Natural killer cell treated with Interleukin-12 subunit alpha and Interleukin-12 subunit beta and Interleukin-15 and Interleukin-18, amount 100 ng/mL, for 72 hours (primary cell): ENCODE measurements around the gene SUSD6. TPM values are rescaled to one million over a fixed set of nuclear protein-coding genes. Genes with fewer than 3 reads are reported as not detected.
"Not testable (repeated sequence)": the region's sequence is repeated elsewhere in the genome, so short reads cannot be mapped to it uniquely, and the experiment has no call there.

ENCODE experiments used
- ATAC-seq, 2 donors: fragments of 150-1000 bp; cut with Tn5 transposase in 1 of 2; sonication (Bioruptor Pico), chemical (Tn5 transposase) in 1 of 2; 2 replicates each; pipeline ENCODE4 v1.10.0; 2021
- DNase-seq: peaks from one replicate; pipeline ENCODE4 v3.0.0; 2022; ENCODE audit warnings: low spot score
- H3K27ac Mint-ChIP-seq, 2 donors: 1 replicate in 1 of 2; 2 replicates in 1 of 2; pipeline ENCODE4 v1.8.0; 2022; ENCODE audit warnings: mixed read lengths in 2 of 2, mild to moderate bottlenecking in 1 of 2, moderate library complexity in 1 of 2
- H3K27me3 Mint-ChIP-seq, 2 donors: 1 replicate in 1 of 2; 2 replicates in 1 of 2; pipeline ENCODE4 v1.8.0; 2022; ENCODE audit warnings: mixed read lengths in 2 of 2
- H3K36me3 Mint-ChIP-seq: one replicate; pipeline ENCODE4 v1.8.0; 2022; ENCODE audit warnings: mixed read lengths
- H3K4me1 Mint-ChIP-seq, 2 donors: 1 replicate in 1 of 2; 2 replicates in 1 of 2; pipeline ENCODE4 v1.8.0; 2022; ENCODE audit warnings: low read depth in 2 of 2, mixed read lengths in 2 of 2, mild to moderate bottlenecking in 1 of 2
- H3K4me3 Mint-ChIP-seq: one replicate; pipeline ENCODE4 v1.8.0; 2022; ENCODE audit warnings: mixed read lengths
- H3K9me3 Mint-ChIP-seq: 2 replicates; pipeline ENCODE4 v1.8.0; 2022; ENCODE audit warnings: mixed read lengths
- total RNA-seq, 2 donors: library from RNA; stranded (reverse); gene quantifications; one replicate each; pipeline ENCODE4 v1.2.3, GENCODE V29; 2022

Gene SUSD6
- total RNA-seq, 2 donors from 2014 or later: 111 to 139 TPM

DNA sequence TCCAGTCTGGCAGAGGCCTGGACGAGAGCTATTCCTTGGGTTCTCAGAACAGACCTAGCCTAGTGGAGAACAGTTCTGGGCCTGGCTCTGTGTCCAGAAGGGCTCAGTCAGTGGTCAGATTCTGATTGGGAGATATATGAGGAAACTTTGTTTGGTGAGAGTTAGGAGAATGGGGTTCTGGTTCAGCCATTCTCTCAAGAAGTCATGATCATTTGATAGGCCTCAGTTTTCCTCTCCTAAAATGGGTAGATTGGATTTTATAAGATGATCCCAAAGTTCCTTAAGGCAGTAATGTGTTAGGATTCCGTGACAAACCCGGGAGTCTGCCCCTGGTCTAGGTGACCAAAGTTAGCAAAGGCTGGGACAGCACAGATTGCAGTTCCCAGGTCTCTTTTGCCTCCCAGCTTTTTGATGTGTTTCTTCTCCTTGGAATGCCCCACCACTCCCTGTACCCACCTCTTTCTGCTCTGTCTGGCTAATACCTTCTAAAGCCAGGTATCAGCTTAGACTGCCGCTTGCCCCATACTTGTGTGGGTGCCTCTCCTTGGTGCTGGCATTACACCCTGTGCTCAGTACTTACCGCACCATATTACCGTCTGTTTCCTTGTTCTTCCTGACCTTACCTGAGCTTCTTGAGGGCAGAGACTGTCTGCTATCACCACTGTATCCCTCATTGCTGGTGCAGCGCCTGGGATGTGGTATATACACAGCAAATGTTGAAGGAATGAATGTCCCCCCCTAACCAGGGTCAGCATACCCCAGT is 25.5 kb downstream of the SUSD6 start:
- H3K27ac Mint-ChIP-seq: peak overlapping the region; percentile 73 to 74
- no peaks in the 10 kb centered on the region for H3K27me3 Mint-ChIP-seq
- ATAC-seq: no peak

DNA sequence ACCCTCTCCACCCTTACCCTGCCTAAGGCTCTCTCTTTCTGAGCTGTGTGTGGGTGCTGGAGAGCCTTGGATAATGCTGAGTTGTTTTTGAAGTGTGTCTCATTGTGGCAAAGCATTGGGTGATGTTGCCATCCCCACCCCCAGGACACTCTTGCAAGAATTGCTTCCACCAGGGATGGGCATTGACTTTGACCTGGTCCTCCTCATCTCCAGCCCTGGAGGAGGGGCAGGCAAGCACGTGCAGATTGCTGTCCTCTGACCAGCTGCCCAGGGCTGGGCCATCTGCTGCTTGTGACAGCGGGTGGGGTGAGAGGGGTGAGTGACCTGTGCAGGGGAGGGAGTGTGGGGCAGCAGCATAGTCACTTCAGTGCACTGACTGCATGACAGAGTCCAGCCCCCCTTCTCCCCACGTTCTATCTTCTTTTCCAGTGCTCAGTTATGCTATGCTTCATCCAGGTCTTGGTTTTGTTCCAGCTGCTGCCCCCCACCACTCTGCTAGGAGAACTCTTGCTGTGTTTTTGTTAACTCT is 26.2 kb downstream of the SUSD6 start:
- H3K4me3 Mint-ChIP-seq: peak overlapping the region; percentile 61
- H3K27me3 Mint-ChIP-seq: no peaks in the 10 kb centered on the region
- peak overlapping the region; percentile 73 to 74 for H3K27ac Mint-ChIP-seq
- no peak for DNase-seq
- peaks cover 80 to 84% of the 10 kb centered on the region in 2 donors for H3K4me1 Mint-ChIP-seq
- peak; percentile 41 to 66 for ATAC-seq
- H3K9me3 Mint-ChIP-seq: peaks cover 12% of the 10 kb centered on the region
- peaks cover 21% of the 10 kb centered on the region for H3K36me3 Mint-ChIP-seq

More for the DNA sequence above, 25.5 kb downstream of the SUSD6 start:
- Mint-ChIP-seq H3K4me1 (peaks cover 81 to 83% of the 10 kb centered on the region in 2 donors), H3K4me3 (peak overlapping the region; percentile 73), H3K9me3 (peaks cover 7% of the 10 kb centered on the region), H3K36me3 (peaks cover 14% of the 10 kb centered on the region)
- no peak for DNase-seq

DNA sequence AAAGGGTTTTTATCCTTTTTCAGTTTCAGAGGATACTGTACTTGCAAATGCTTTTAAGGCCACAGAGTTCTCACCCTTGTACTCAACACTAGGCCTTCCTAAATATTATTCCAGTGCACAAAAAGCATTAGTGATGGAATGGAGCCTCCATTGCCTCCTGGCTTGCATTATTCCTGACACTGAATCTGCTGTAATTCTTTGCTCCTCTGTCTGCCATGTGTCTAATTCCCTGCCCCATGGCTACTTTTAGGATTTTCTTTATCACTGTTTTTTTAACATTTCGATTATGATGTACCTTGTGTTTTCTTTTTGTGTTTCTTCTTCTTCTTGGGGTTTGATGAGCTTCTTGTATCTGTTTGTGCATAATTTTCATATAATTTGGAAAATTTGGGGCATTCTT is 29.5 kb downstream of the SUSD6 start:
- peaks cover 39% of the 10 kb centered on the region for H3K36me3 Mint-ChIP-seq
- no peaks in the 10 kb centered on the region for H3K27me3 Mint-ChIP-seq
- peak overlapping the region; percentile 7 to 11 for H3K27ac Mint-ChIP-seq
- ATAC-seq (no peak), DNase-seq (no peak)
- H3K9me3 Mint-ChIP-seq: peaks cover 12% of the 10 kb centered on the region
- no peak overlapping the region for H3K4me3 Mint-ChIP-seq
- H3K4me1 Mint-ChIP-seq: peaks cover 79 to 84% of the 10 kb centered on the region in 2 donors

DNA sequence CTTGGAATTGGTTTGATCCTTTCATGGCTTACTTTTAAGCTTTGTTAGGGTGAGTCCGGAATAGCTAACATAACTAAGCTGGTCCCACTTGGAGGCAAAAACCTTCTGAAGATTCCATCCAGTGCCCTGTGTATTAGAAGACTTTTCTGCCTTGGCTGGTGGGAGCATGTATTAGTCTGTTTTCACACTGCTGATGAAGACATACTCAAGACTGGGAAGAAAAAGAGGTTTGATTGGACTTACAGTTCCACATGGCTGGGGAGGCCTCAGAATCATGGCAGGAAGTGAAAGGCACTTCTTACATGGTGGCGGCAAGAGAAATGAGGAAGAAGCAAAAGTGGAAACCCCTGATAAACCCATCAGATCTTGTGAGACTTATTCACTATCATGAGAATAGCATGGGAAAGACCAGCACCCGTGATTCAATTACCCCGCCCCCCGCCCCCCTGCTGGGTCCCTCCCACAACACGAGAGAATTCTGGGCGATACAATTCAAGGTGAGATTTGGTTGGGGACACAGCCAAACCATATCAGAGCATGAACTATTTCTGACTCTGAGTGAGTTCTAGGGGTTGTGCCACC is 30.9 kb downstream of the SUSD6 start:
- ATAC-seq: not testable (repeated sequence)
- peak overlapping the region; percentile 3 for H3K4me3 Mint-ChIP-seq

DNA sequence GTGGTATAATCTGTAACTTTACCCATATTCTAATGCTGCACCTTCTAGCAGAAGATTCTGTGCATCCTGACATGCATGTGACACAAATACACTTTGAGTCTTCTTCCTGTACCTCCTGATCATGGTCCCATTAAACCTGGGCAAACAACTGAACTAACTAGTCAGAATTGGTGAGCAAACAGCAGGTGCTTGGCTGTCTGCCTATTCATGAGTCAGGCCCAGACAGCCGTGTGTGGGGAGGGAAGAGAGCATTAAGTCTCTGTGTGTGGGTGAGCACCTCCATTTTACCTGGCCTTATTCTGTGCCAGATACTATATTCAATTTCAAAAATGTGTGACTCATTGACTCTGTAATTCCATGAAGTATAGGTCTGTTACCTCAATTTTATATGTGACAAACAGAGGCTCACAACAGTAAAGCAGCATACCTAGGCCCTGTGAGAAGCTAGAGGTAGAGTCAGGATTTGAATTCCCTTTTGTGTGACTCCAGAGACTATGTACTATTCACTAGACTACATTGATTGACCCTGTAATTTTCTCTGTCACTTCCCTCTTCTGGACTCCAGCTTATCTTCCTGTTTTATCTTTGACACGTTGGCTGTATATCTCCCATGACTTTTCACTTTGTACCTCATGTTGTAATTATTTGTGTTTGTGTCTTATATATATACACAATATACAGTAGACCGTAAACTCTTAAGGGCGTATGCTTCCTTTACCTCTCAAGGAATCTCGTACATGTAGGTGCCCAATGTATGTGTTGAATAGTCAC is 32.2 kb downstream of the SUSD6 start:
- Mint-ChIP-seq H3K4me3 (peak overlapping the region; percentile 40), H3K9me3 (peaks cover 12% of the 10 kb centered on the region), H3K4me1 (peaks cover 70 to 80% of the 10 kb centered on the region in 2 donors), H3K27me3 (no peaks in the 10 kb centered on the region), H3K36me3 (peaks cover 44% of the 10 kb centered on the region), H3K27ac (peak overlapping the region; percentile 33 to 89)
- ATAC-seq: no peak
- no peak for DNase-seq

More for the DNA sequence above, 30.9 kb downstream of the SUSD6 start:
- peaks cover 12% of the 10 kb centered on the region for H3K9me3 Mint-ChIP-seq
- H3K27me3 Mint-ChIP-seq, DNase-seq: not testable (repeated sequence)
- H3K36me3 Mint-ChIP-seq: peaks cover 44% of the 10 kb centered on the region
- H3K4me1 Mint-ChIP-seq: peaks cover 73 to 80% of the 10 kb centered on the region in 2 donors
- H3K27ac Mint-ChIP-seq: peak overlapping the region; percentile 11 to 89

DNA sequence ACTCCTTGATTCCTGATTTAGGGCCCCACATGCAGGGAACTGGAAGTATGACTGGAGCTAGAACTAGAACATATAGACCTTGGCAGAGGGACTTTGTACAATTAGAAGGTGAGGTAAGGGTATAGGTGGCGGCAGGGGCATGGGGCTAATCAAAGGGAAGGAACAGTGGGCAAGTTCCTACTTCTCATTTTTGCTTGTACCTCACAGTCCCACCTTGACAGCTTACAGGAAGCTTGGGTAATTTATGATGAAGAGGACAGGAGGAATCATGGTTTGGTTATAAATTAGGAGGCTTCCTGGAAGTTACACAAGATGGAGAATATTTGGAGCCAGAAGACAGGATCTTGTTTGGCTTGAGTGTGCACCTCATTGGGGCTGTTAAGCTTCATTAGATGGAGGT is 33.4 kb downstream of the SUSD6 start:
- Mint-ChIP-seq H3K36me3 (peaks cover 44% of the 10 kb centered on the region), H3K27ac (peak overlapping the region; percentile 33 to 89), H3K4me1 (peaks cover 75 to 86% of the 10 kb centered on the region in 2 donors), H3K4me3 (peak overlapping the region; percentile 14), H3K27me3 (no peaks in the 10 kb centered on the region), H3K9me3 (peaks cover 12% of the 10 kb centered on the region)
- no peak for DNase-seq
- no peak for ATAC-seq

DNA sequence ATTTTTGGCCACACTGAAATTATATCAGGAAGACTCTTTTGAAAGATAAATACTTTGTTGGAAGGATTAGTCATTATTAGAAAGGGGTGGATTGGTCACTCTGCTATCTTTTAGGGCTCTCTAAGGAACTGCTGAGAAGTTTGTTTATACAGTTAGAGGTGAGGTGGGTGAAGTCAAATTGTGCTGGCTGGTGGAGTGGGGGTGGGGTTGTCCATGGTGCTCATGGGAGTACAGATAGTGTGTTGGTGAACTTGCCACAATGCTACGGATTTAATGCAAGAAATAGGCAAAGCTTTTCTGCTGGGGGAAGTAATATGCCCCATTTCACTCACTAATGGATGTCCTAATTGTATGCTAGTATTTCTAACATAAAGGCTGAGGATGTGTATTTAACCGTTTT is 35.8 kb downstream of the SUSD6 start:
- no peak for ATAC-seq
- peaks cover 2% of the 10 kb centered on the region for H3K9me3 Mint-ChIP-seq
- no peak overlapping the region for H3K4me3 Mint-ChIP-seq
- H3K27ac Mint-ChIP-seq: peak overlapping the region in 1 of 2 donors; percentile 32
- peaks cover 26% of the 10 kb centered on the region for H3K36me3 Mint-ChIP-seq
- no peak for DNase-seq
- no peaks in the 10 kb centered on the region for H3K27me3 Mint-ChIP-seq
- H3K4me1 Mint-ChIP-seq: peaks cover 80 to 93% of the 10 kb centered on the region in 2 donors

DNA sequence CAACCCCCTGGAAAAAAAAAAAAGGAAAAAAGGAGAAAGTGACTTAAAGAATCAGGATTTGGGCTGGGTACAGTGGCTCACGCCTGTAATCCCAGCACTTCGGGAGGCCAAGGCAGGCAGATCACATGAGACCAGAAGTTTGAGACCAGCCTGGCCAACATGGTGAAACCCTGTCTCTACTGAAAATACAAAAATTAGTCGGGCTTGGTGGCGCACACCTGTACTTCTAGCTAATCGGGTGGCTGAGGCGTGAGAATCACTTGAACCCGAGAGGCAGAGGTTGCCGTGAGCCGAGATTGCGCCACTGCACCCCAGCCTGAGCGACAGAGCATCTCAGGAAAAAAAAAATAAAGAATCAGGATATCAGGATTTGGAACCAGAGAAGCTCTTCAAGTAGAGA is 36.2 kb downstream of the SUSD6 start:
- H3K27ac Mint-ChIP-seq: peak overlapping the region in 1 of 2 donors; percentile 32
- DNase-seq, H3K4me3 Mint-ChIP-seq, ATAC-seq, H3K9me3 Mint-ChIP-seq, H3K27me3 Mint-ChIP-seq: not testable (repeated sequence)
- H3K36me3 Mint-ChIP-seq: peaks cover 22% of the 10 kb centered on the region
- peaks cover 81 to 93% of the 10 kb centered on the region in 2 donors for H3K4me1 Mint-ChIP-seq

DNA sequence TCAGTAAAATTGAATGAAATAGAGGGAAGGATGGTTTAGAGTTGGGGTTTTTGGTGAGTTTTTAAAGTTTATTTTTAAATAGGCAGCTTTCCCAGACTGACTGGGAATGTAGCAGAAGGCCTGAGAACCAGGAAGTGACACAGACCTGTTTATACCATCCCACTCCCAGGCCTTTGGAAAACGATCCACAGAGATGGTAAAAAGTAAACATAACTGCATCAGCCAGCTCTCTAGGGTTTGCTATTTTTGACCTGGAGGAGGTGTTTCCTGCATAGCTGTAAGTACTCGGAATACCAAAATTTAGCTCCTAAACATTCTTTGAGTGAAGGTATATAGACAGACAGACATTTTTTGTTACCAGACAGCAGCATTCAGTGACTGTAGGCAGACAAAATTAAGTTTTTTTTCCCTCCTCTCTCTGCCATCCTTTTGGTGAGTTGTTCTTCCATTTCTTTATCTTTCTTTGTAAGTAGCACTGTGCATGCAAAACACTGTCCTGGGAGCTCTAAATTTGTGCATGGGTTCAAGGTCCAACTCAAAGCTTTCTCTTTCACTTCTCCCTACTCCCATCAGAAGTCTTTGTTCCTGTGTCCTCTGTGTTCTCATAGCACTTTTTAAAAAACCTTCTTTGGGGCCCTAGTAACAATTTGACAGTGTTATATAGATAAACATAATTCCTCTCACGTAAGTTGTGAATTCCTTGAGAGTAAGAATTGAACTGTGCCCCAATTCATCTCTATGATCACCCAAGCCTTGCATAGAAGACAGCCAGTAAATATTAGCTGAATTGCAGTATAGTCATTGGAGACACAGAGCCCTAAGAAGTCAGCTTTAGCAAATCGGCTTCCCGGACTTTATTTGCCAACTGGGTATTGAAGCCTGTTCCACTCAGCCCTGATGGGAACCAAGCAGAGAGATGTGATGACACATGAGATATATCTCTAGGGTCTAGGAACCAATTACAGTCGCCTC is 37.4 kb downstream of the SUSD6 start:
- Mint-ChIP-seq H3K27ac (peak overlapping the region; percentile 60 to 83), H3K36me3 (peaks cover 11% of the 10 kb centered on the region)

DNA sequence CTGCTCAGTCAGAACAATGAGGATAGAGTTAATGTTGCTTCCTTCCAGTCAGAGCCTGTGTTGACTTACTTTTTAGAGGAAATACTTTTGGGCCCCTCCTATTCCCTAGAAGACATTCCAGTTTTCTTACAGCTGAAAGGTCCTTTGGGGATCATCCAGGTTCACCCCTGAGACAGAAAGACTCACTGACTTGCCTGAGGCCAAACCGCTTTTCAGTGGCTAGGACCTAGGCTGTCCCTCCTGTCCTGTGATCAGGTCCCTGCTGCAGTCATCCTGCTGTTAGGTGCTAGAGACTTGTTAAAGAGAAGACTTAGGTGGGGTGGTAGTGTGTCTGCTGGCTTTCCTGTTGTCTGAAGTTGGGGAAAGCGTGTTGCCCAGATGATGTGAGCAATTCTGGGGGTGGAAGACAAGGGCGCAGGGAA is 39.6 kb downstream of the SUSD6 start:
- Mint-ChIP-seq H3K4me3 (peak overlapping the region; percentile 56), H3K36me3 (peaks cover 5% of the 10 kb centered on the region), H3K27ac (peak overlapping the region; percentile 74 to 83), H3K9me3 (no peaks in the 10 kb centered on the region), H3K4me1 (peaks cover 74 to 88% of the 10 kb centered on the region in 2 donors), H3K27me3 (no peaks in the 10 kb centered on the region)
- ATAC-seq (no peak), DNase-seq (no peak)

More for the DNA sequence above, 37.4 kb downstream of the SUSD6 start:
- Mint-ChIP-seq H3K27me3 (no peaks in the 10 kb centered on the region), H3K4me1 (peaks cover 77 to 91% of the 10 kb centered on the region in 2 donors), H3K4me3 (peak overlapping the region; percentile 26), H3K9me3 (no peaks in the 10 kb centered on the region)
- ATAC-seq (no peak), DNase-seq (no peak)

DNA sequence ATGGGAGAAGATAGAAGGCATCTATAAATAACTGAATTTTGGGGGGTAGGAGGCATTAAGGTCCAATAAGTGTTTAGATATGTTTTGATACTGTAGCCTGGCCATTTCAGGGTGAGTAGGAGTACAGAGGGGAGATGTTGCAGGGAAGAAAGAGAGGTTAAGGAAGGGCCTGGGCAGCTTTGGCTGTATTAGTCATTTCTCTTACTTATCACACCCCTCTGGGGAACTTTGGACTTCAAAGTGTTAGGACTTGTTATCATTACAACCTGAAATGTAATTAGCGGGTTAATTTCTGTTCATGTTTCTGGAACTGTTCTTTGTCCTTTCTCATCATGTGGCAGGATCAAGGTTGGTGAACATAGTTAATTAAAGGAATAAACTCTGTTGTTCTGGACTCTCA is 40.3 kb downstream of the SUSD6 start:
- H3K36me3 Mint-ChIP-seq: no peaks in the 10 kb centered on the region
- peaks cover 74 to 90% of the 10 kb centered on the region in 2 donors for H3K4me1 Mint-ChIP-seq
- H3K9me3 Mint-ChIP-seq: no peaks in the 10 kb centered on the region
- ATAC-seq (no peak), DNase-seq (no peak)
- no peaks in the 10 kb centered on the region for H3K27me3 Mint-ChIP-seq
- peak overlapping the region; percentile 56 for H3K4me3 Mint-ChIP-seq
- H3K27ac Mint-ChIP-seq: peak overlapping the region; percentile 74 to 83

DNA sequence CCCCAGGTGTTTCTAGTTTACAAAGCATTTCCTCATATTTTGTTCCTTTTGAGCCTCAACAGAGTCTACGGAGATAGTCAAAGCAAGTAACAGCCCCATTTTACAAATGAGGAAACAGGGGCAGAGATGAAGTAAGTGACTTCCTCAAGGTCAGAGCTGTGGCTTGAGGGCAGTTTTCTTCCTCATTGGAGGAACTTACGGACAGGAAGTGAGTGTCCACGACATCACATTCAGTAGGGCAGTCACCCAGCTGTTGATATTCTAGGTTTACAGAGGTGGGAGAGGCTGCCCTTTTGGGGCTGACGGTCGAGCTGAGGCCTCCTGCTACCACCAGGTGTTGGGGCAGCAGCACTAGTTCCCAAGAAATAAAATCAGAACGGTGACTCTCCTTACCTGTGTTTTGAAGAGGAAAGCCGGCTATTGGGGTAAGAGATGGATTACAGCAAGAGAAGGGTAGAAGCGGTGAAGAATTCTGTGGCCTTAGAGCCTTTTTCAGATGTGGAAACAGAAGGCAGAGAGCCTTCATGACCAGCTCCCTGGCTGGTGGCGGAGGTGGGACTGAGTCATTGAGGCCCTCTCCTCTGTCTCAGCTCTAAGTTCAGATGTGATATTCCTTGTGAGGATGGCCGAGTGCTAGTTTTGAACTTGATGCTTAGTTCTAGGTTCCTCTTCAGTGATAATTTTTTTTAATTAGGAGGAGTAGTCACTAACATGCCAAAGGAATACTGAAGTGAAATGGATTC is 41.7 kb downstream of the SUSD6 start:
- H3K36me3 Mint-ChIP-seq: no peaks in the 10 kb centered on the region
- H3K27ac Mint-ChIP-seq: peak overlapping the region; percentile 74 to 83
- no peaks in the 10 kb centered on the region for H3K27me3 Mint-ChIP-seq
- ATAC-seq (peak; percentile 80 to 84), DNase-seq (no peak)
- H3K4me1 Mint-ChIP-seq: peaks cover 74 to 92% of the 10 kb centered on the region in 2 donors
- peak overlapping the region; percentile 56 for H3K4me3 Mint-ChIP-seq
- no peaks in the 10 kb centered on the region for H3K9me3 Mint-ChIP-seq
